ENCODE results near the gene RAB44. TPM values are rescaled to one million over a fixed set of nuclear protein-coding genes. Genes with fewer than 3 reads are reported as not detected.

Gene RAB44
- total and polyA plus RNA-seq, 2 of the 13 experiments (the other 11 are each of a cell fraction or from before 2014, with no cell fraction given) = not detected

DNA sequence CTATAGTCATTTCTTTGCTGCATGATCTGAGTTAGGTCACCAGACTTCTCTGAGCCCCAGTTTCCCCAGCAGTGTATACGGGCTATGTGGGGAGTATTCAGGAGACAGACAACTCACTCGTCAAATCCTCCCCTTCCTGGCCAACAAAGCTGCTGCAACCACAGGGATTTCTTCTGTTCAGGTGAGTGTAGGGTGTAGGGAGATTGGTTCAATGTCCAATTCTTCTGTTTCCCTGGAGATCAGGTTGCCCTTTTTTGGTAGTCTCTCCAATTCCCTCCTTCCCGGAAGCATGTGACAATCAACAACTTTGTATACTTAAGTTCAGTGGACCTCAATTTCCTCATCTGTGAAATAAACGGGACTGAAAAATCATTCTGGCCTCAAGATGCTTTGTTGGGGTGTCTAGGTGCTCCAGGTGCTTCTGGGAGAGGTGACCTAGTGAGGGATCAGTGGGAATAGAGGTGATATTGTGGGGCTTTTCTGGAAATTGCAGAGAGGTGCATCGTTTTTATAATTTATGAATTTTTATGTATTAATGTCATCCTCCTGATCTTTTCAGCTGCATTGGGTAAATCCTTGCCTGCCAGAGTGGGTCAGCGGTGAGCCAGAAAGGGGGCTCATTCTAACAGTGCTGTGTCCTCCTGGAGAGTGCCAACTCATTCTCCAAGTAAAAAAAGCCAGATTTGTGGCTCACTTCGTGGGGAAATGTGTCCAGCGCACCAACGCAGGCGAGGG is 19.7 kb upstream of the RAB44 start (continued):
- TF ChIP-seq, protein P1, sequence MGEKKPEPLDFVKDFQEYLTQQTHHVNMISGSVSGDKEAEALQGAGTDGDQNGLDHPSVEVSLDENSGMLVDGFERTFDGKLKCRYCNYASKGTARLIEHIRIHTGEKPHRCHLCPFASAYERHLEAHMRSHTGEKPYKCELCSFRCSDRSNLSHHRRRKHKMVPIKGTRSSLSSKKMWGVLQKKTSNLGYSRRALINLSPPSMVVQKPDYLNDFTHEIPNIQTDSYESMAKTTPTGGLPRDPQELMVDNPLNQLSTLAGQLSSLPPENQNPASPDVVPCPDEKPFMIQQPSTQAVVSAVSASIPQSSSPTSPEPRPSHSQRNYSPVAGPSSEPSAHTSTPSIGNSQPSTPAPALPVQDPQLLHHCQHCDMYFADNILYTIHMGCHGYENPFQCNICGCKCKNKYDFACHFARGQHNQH (CRISPR knock-in tag; IDR thresholded peaks at IDR 0.05) = peak; percentile 44
- TF ChIP-seq ETS1 (CRISPR knock-in tag; IDR thresholded peaks at IDR 0.05) (no peak), ZNF124 (CRISPR knock-in tag; IDR thresholded peaks at IDR 0.05) (no peak), TRAFD1 (CRISPR knock-in tag; IDR thresholded peaks at IDR 0.05; ENCODE audit: borderline replicate concordance) (peak; percentile 67; the same call in 1 of the 2 replicates), HOMEZ (CRISPR knock-in tag; IDR thresholded peaks at IDR 0.05; ENCODE audit: low read depth) (peak; percentile 62; the same call in 1 of the 2 replicates), SRF (IDR thresholded peaks at IDR 0.05; ENCODE audit: low read depth, low read length) (peak; percentile 100), MTF2 (CRISPR knock-in tag; IDR thresholded peaks at IDR 0.05; ENCODE audit: borderline replicate concordance) (no peak), SOX5 (CRISPR knock-in tag; IDR thresholded peaks at IDR 0.05; ENCODE audit: borderline replicate concordance) (peak; percentile 66; the same call in 1 of the 2 replicates), SOX13 (IDR thresholded peaks at IDR 0.05) (no peak), SOX13 (CRISPR knock-in tag; conservative IDR thresholded peaks at IDR 0.05 in 1 of 2, IDR thresholded peaks at IDR 0.05 in 1 of 2) (peak in 1 of 2 experiments; percentile 75; a peak in 2 of 4 replicates), MED8 (CRISPR knock-in tag; IDR thresholded peaks at IDR 0.05; ENCODE audit: insufficient replicate concordance) (peak; percentile 72), TBL1XR1 (IDR thresholded peaks at IDR 0.05; ENCODE audit: borderline replicate concordance, low read length, partially characterized antibody) (no peak), HMGA1 (CRISPR knock-in tag; conservative IDR thresholded peaks at IDR 0.05) (no peak), TFDP1 (CRISPR knock-in tag; IDR thresholded peaks at IDR 0.05; ENCODE audit: borderline replicate concordance) (peak; percentile 94), RCOR2 (CRISPR knock-in tag; IDR thresholded peaks at IDR 0.05) (no peak)
- TF ChIP-seq, protein P2, sequence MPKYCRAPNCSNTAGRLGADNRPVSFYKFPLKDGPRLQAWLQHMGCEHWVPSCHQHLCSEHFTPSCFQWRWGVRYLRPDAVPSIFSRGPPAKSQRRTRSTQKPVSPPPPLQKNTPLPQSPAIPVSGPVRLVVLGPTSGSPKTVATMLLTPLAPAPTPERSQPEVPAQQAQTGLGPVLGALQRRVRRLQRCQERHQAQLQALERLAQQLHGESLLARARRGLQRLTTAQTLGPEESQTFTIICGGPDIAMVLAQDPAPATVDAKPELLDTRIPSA (CRISPR knock-in tag; IDR thresholded peaks at IDR 0.05; ENCODE audit: borderline replicate concordance) = 0 out of 2 replicates have a peak, but pooled peaks have one; percentile 23
- TF ChIP-seq, protein P3, sequence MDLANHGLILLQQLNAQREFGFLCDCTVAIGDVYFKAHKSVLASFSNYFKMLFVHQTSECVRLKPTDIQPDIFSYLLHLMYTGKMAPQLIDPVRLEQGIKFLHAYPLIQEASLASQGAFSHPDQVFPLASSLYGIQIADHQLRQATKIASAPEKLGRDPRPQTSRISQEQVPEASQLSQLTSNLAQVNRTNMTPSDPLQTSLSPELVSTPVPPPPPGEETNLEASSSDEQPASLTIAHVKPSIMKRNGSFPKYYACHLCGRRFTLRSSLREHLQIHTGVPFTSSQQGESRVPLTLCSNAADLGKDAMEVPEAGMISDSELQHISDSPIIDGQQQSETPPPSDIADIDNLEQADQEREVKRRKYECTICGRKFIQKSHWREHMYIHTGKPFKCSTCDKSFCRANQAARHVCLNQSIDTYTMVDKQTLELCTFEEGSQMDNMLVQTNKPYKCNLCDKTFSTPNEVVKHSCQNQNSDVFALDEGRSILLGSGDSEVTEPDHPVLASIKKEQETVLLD (CRISPR knock-in tag; IDR thresholded peaks at IDR 0.05; ENCODE audit: low read depth) = no peak
